Suppressor macrophage treated with lipopolysaccharide for 4 hours (primary cell): ENCODE measurements around the gene BMF.
A peak's percentile ranks its signal among the peaks of the same experiment; 100 is the strongest.

Experiments
- DNase-seq: peaks from one replicate; pipeline ENCODE4 v3.0.0-alpha.2; 2020

The BMF gene

GRCh38 chr15:40045572-40046217 is 63.0 kb downstream of the BMF start:
- DNase-seq = no peak

- DNase-seq = peak; percentile 93
Observed at GRCh38 chr15:40044717-40045571, 63.7 kb downstream of the BMF start.

GRCh38 chr15:40043927-40044716 is 64.6 kb downstream of the BMF start:
- no peak for DNase-seq

DNA sequence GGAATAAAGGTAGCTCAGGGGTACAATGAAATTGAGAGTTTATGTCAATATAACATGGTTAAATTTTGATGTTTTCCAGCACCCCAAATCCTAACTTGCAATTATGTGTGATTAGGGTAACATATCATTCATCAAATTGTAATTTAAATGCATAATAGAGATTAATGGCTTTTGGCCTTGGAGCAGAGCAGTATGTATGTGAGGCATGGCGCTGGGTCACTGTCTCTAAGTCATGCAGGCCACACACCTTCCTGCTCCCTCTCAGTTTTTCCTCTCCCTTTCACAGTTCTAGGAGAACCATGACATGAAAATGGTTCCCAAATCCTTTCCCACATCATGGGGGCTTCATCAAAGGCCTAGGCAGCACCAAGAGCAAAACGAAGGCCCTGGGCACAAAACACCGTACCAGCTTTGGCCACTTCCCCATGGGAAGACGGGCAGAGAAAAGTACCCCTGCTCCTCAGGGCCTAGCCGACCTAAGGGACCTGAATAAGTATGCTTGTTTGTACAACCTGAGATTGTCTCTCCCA is 65.8 kb downstream of the BMF start:
- DNase-seq = no peak

DNA sequence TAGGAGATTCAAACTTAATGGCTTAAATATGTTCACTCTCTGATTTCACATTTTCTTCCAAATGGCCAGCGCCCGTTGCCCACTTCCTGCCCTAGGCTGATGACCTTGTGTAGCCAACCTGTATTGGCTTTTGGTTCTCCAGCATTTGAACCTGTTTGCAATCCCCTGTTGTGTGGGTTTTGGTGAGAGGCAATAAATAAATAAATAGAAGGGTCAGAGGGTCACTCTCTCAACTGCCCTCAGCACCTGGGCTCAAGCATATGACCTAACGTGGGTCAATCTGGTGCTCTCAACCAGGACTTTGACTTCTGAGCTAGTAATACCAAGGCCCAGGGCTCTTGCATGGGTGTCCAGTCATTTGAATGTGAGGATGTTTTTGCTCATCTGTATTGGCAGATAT is 67.9 kb downstream of the BMF start:
- no peak for DNase-seq

- no peak for DNase-seq
Observed at GRCh38 chr15:40040293-40040635, 68.4 kb downstream of the BMF start.

GRCh38 chr15:40038638-40039543 is 69.8 kb downstream of the BMF start, which contains the start of gene SRP14:
TSS of gene SRP14 (minus strand) at chr15:40039181. CDS start at chr15:40039116, 65 bp downstream.
- DNase-seq = peak; percentile 97

- DNase-seq = no peak
Observed at GRCh38 chr15:40038275-40038637, 70.4 kb downstream of the BMF start.
